Activated naive CD4-positive, alpha-beta T cell treated with anti-CD3 and anti-CD28 coated beads, Interleukin-2, amount 50 U/mL, for 72 hours (primary cell): ENCODE results near the gene ILKAP. TPM values are rescaled to one million over a fixed set of nuclear protein-coding genes. Genes with fewer than 3 reads are reported as not detected.
A peak's percentile ranks its signal among the peaks of the same experiment; 100 is the strongest.

Source experiments
- ATAC-seq, 2 donors: fragments of 150-1000 bp; cut with Tn5 transposase; 2 replicates each; pipeline ENCODE4 v1.10.0; 2021; ENCODE audit warnings: mild to moderate bottlenecking in 2 of 2, moderate library complexity in 2 of 2
- DNase-seq, 2 donors: peaks; one replicate each; pipeline ENCODE4 v3.0.0; 2021 to 2022; ENCODE audit warnings: low spot score in 2 of 2
- H3K27ac Mint-ChIP-seq, 2 donors: one replicate each; pipeline ENCODE4 v1.8.0; 2022; ENCODE audit warnings: mild to moderate bottlenecking in 2 of 2, mixed read lengths in 2 of 2
- H3K36me3 Mint-ChIP-seq, 2 donors: one replicate each; pipeline ENCODE4 v1.8.0; 2022; ENCODE audit warnings: mixed read lengths in 2 of 2
- H3K9me3 Mint-ChIP-seq, 2 donors: one replicate each; pipeline ENCODE4 v1.8.0; 2022; ENCODE audit warnings: mixed read lengths in 2 of 2
- total RNA-seq, 2 donors: library from RNA; stranded (reverse); gene quantifications; one replicate each; pipeline ENCODE4 v1.2.3, GENCODE V29; 2022

Gene ILKAP
- total RNA-seq, 2 donors from 2014 or later, result 40.7 to 64.8 TPM

GRCh38 chr2:238239543-238239862 lies 36.0 kb upstream of the ILKAP start:
- Mint-ChIP-seq H3K9me3 (no peaks in the 10 kb centered on the region), H3K27ac (no peak overlapping the region), H3K36me3 (no peaks in the 10 kb centered on the region)
- peak in 1 of 2 donors; percentile 43 for ATAC-seq
- no peak for DNase-seq

- DNase-seq, result peak in 1 of 2 donors; percentile 27
- H3K36me3 Mint-ChIP-seq, result no peaks in the 10 kb centered on the region
- H3K9me3 Mint-ChIP-seq, result no peaks in the 10 kb centered on the region
- no peak overlapping the region for H3K27ac Mint-ChIP-seq
- peak; percentile 2 to 11 for ATAC-seq
Observed at GRCh38 chr2:238238766-238239542, 35.5 kb upstream of the ILKAP start.

- H3K9me3 Mint-ChIP-seq, result no peaks in the 10 kb centered on the region
- no peaks in the 10 kb centered on the region for H3K36me3 Mint-ChIP-seq
- no peak for ATAC-seq
- no peak for DNase-seq
- no peak overlapping the region for H3K27ac Mint-ChIP-seq
Observed at GRCh38 chr2:238238311-238238765, 34.8 kb upstream of the ILKAP start.

- no peak overlapping the region for H3K27ac Mint-ChIP-seq
- no peaks in the 10 kb centered on the region for H3K36me3 Mint-ChIP-seq
- no peak for DNase-seq
- ATAC-seq, result no peak
- no peaks in the 10 kb centered on the region for H3K9me3 Mint-ChIP-seq
Observed at GRCh38 chr2:238237431-238238135, 34.1 kb upstream of the ILKAP start.

- peaks cover 0 to 3% of the 10 kb centered on the region in 2 donors for H3K9me3 Mint-ChIP-seq
- H3K36me3 Mint-ChIP-seq, result peaks cover 0 to 4% of the 10 kb centered on the region in 2 donors
- ATAC-seq (no peak), DNase-seq (no peak)
- no peak overlapping the region for H3K27ac Mint-ChIP-seq
Observed at GRCh38 chr2:238236571-238236970, 33.1 kb upstream of the ILKAP start.

- Mint-ChIP-seq H3K36me3 (peaks cover 0 to 6% of the 10 kb centered on the region in 2 donors), H3K27ac (no peak overlapping the region), H3K9me3 (peaks cover 0 to 3% of the 10 kb centered on the region in 2 donors)
- DNase-seq (no peak), ATAC-seq (no peak)
Observed at GRCh38 chr2:238235856-238236255, 32.4 kb upstream of the ILKAP start.

- no peak overlapping the region for H3K27ac Mint-ChIP-seq
- ATAC-seq (no peak), DNase-seq (no peak)
- H3K9me3 Mint-ChIP-seq, result peaks cover 0 to 3% of the 10 kb centered on the region in 2 donors
- H3K36me3 Mint-ChIP-seq, result peaks cover 0 to 6% of the 10 kb centered on the region in 2 donors
Observed at GRCh38 chr2:238235331-238235732, 31.8 kb upstream of the ILKAP start.

GRCh38 chr2:238233625-238234024 lies 30.1 kb upstream of the ILKAP start:
- H3K27ac Mint-ChIP-seq, result no peak overlapping the region
- H3K36me3 Mint-ChIP-seq, result peaks cover 0 to 6% of the 10 kb centered on the region in 2 donors
- peaks cover 0 to 3% of the 10 kb centered on the region in 2 donors for H3K9me3 Mint-ChIP-seq
- ATAC-seq, result no peak
- DNase-seq, result no peak

- peaks cover 0 to 3% of the 10 kb centered on the region in 2 donors for H3K9me3 Mint-ChIP-seq
- ATAC-seq, result no peak
- no peak for DNase-seq
- peaks cover 0 to 6% of the 10 kb centered on the region in 2 donors for H3K36me3 Mint-ChIP-seq
- H3K27ac Mint-ChIP-seq, result peak overlapping the region in 1 of 2 donors; percentile 50
Observed at GRCh38 chr2:238231809-238232208, 28.3 kb upstream of the ILKAP start.

- ATAC-seq (peak; percentile 87 to 94), DNase-seq (peak; percentile 76)
- Mint-ChIP-seq H3K9me3 (peaks cover 0 to 3% of the 10 kb centered on the region in 2 donors), H3K36me3 (peaks cover 0 to 6% of the 10 kb centered on the region in 2 donors), H3K27ac (peak overlapping the region in 1 of 2 donors; percentile 50)
Observed at GRCh38 chr2:238231251-238231793, 27.8 kb upstream of the ILKAP start.

- Mint-ChIP-seq H3K36me3 (peaks cover 0 to 6% of the 10 kb centered on the region in 2 donors), H3K27ac (no peak overlapping the region), H3K9me3 (peaks cover 0 to 3% of the 10 kb centered on the region in 2 donors)
- no peak for ATAC-seq
- no peak for DNase-seq
Observed at GRCh38 chr2:238230699-238231098, 27.2 kb upstream of the ILKAP start.

- no peak for DNase-seq
- H3K27ac Mint-ChIP-seq, result no peak overlapping the region
Observed at GRCh38 chr2:238228700-238229099, 25.2 kb upstream of the ILKAP start.

GRCh38 chr2:238227587-238228032 lies 24.1 kb upstream of the ILKAP start:
- H3K27ac Mint-ChIP-seq, result no peak overlapping the region
- H3K36me3 Mint-ChIP-seq, result peaks cover 0 to 6% of the 10 kb centered on the region in 2 donors
- no peak for ATAC-seq
- no peak for DNase-seq
- peaks cover 0 to 3% of the 10 kb centered on the region in 2 donors for H3K9me3 Mint-ChIP-seq

More at GRCh38 chr2:238228700-238229099, 25.2 kb upstream of the ILKAP start:
- Mint-ChIP-seq H3K9me3 (peaks cover 0 to 3% of the 10 kb centered on the region in 2 donors), H3K36me3 (peaks cover 0 to 6% of the 10 kb centered on the region in 2 donors)
- ATAC-seq, result no peak

- Mint-ChIP-seq H3K27ac (peak overlapping the region; percentile 30 to 64), H3K9me3 (no peaks in the 10 kb centered on the region), H3K36me3 (peaks cover 0 to 6% of the 10 kb centered on the region in 2 donors)
- ATAC-seq (no peak), DNase-seq (no peak)
Observed at GRCh38 chr2:238226698-238227586, 23.4 kb upstream of the ILKAP start.

GRCh38 chr2:238225911-238226697 lies 22.6 kb upstream of the ILKAP start:
- peak overlapping the region in 1 of 2 donors; percentile 42 for H3K27ac Mint-ChIP-seq
- no peaks in the 10 kb centered on the region for H3K36me3 Mint-ChIP-seq
- DNase-seq (no peak), ATAC-seq (no peak)
- H3K9me3 Mint-ChIP-seq, result no peaks in the 10 kb centered on the region
